ENCODE data around the gene RAB11FIP2. TPM values are rescaled to one million over a fixed set of nuclear protein-coding genes. Genes with fewer than 3 reads are reported as not detected.

RAB11FIP2 gene
- total and polyA plus RNA-seq, 2 of the 4 experiments (the other 2 are of a cell fraction), result 3.6 to 16.1 TPM

- H4K91ac ChIP-seq (ENCODE audit: insufficient read depth, low read depth, low read length), result no peak overlapping the region
- no peak overlapping the region for H2BK120ac ChIP-seq (ENCODE audit: low read depth, low read length)
- CTCF ChIA-PET, result no interaction called here
- H2BK20ac ChIP-seq (ENCODE audit: low read depth, low read length), result no peak overlapping the region
- H2BK5ac ChIP-seq (ENCODE audit: low read depth, low read length, poor library complexity, severe bottlenecking), result no peak overlapping the region
- H3K4ac ChIP-seq (ENCODE audit: low read depth, low read length), result no peak overlapping the region
- TF ChIP-seq BHLHE40 (IDR thresholded peaks at IDR 0.05; ENCODE audit: low read depth, low read length) (no peak), SMC3 (IDR thresholded peaks at IDR 0.05; ENCODE audit: low read depth, low read length) (no peak), RAD21 (IDR thresholded peaks at IDR 0.05; ENCODE audit: low read length) (no peak), ELK1 (IDR thresholded peaks at IDR 0.05; ENCODE audit: borderline replicate concordance, low read depth, low read length) (no peak), RFX5 (IDR thresholded peaks at IDR 0.05; ENCODE audit: low read depth, low read length) (no peak)
- TF ChIP-seq, protein P1, sequence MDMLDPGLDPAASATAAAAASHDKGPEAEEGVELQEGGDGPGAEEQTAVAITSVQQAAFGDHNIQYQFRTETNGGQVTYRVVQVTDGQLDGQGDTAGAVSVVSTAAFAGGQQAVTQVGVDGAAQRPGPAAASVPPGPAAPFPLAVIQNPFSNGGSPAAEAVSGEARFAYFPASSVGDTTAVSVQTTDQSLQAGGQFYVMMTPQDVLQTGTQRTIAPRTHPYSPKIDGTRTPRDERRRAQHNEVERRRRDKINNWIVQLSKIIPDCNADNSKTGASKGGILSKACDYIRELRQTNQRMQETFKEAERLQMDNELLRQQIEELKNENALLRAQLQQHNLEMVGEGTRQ (IDR thresholded peaks at IDR 0.05; ENCODE audit: low read depth, low read length), result no peak
- no peaks in the 10 kb centered on the region for H4K20me1 ChIP-seq (ENCODE audit: insufficient read depth, low read length)
- ATAC-seq (ENCODE audit: low read depth) (no peak), DNase-seq (no peak)
- H3K23ac ChIP-seq (ENCODE audit: low read depth, low read length), result no peak overlapping the region
- H3K4me1 ChIP-seq (ENCODE audit: control insufficient read depth, insufficient read depth, low read length), result no peaks in the 10 kb centered on the region; the same call in 1 of the 2 replicates
- in situ Hi-C loops (cut with MboI; ENCODE audit: low sequenced_read_pairs) (no loop called here), intact Hi-C loops (cut with micrococcal nuclease) (no loop called here), dilution Hi-C loops (cut with HindIII; ENCODE audit: low sequenced_read_pairs, unreplicated experiment) (no loop called here)
- no peak overlapping the region for H3K9ac ChIP-seq (ENCODE audit: low read depth, low read length)
- no peaks in the 10 kb centered on the region for H3K9me3 ChIP-seq (ENCODE audit: control insufficient read depth, insufficient read depth, low read length)
- H2BK15ac ChIP-seq (ENCODE audit: low read depth, low read length), result no peak overlapping the region
- no peak overlapping the region for H3K27ac ChIP-seq (ENCODE audit: insufficient read depth, low read length)
- no peak overlapping the region for H3K4me3 ChIP-seq (ENCODE audit: insufficient read depth, low read depth, low read length)
- H2AK5ac ChIP-seq (ENCODE audit: low read depth, low read length), result no peak overlapping the region
- H3K14ac ChIP-seq (replicated peaks; ENCODE audit: low read depth, low read length), result no peak overlapping the region
- H3K27me3 ChIP-seq (ENCODE audit: control insufficient read depth, insufficient read depth, low read length), result no peaks in the 10 kb centered on the region
- peaks cover 0 to 11% of the 10 kb centered on the region in 2 experiments; a peak in 2 of 4 replicates for H3K79me1 ChIP-seq (ENCODE audit: low read depth in 1 of 2, low read length in 2 of 2)
- POLR2A ChIA-PET (ENCODE audit: unreplicated experiment), result no interaction called here
- H3K18ac ChIP-seq (ENCODE audit: low read depth, low read length), result no peak overlapping the region
- H3K56ac ChIP-seq (ENCODE audit: extremely low read depth, insufficient read depth, low read length), result no peak overlapping the region
- peaks cover 4% of the 10 kb centered on the region; the same call in 1 of the 2 replicates for H3K9me1 ChIP-seq (ENCODE audit: insufficient read depth, low read length)
- no TSS peak for BruUV-seq (replicated peaks)
- H4K5ac ChIP-seq (ENCODE audit: low read depth, low read length), result no peak overlapping the region
- H3K4me2 ChIP-seq (ENCODE audit: low read depth, low read length), result no peak overlapping the region
- 0 out of 2 replicates have a peak, but pooled peaks cover 2% of the 10 kb centered on the region for H3K36me3 ChIP-seq (ENCODE audit: control insufficient read depth, insufficient read depth, low read length)
- no CpG with 5 or more reads among the region's 4 CpGs for WGBS, 2 experiments (ENCODE audit: extremely low coverage in 2 of 2, insufficient read length in 1 of 2)
- no peak overlapping the region for H2AK9ac ChIP-seq (replicated peaks; ENCODE audit: low read depth, low read length, poor library complexity)
- no peak overlapping the region for H2AFZ ChIP-seq (replicated peaks; ENCODE audit: low read length, poor library complexity)
- no peak overlapping the region for H4K8ac ChIP-seq (ENCODE audit: low read depth in 2 of 2, low read length in 2 of 2)
Measured at GRCh38 chr10:118032564-118032963, 14.2 kb downstream of the RAB11FIP2 start.
